BE2C (cell line): ENCODE results near the gene C5AR1.

Experiments used
- DNase-seq: peaks from one replicate; pipeline ENCODE4 v3.0.0-alpha.2; 2020
- H3K27me3 ChIP-seq: fragments of 250-450 bp; sonication (Bioruptor Pico); 2 replicates; pipeline ENCODE4 v1.5.1; 2020; ENCODE audit warnings: mild to moderate bottlenecking
- H3K36me3 ChIP-seq: fragments of 250-450 bp; sonication (Bioruptor Pico); 2 replicates; pipeline ENCODE4 v1.5.1; 2020; ENCODE audit warnings: mild to moderate bottlenecking
- H3K4me1 ChIP-seq: fragments of 250-450 bp; sonication (Bioruptor Pico); 2 replicates; pipeline ENCODE4 v1.5.1; 2020
- H3K4me3 ChIP-seq: 2 replicates; pipeline ENCODE4 v1.5.1; 2011; ENCODE audit warnings: low read depth, low read length
- H3K9me3 ChIP-seq: fragments of 250-450 bp; sonication (Bioruptor Pico); 2 replicates; pipeline ENCODE4 v1.5.1; 2020
- CTCF ChIP-seq: IDR thresholded peaks from 2 replicates; pipeline ENCODE4 v1.5.1; 2012; ENCODE audit warnings: mild to moderate bottlenecking, low read depth, low read length

Gene C5AR1

GRCh38 chr19:47268028-47268427, 41.6 kb upstream of the C5AR1 start:
- TF ChIP-seq CTCF: no peak
- Histone ChIP-seq H3K9me3 (no peaks in the 10 kb centered on the region), H3K4me3 (no peak overlapping the region), H3K36me3 (peaks cover 13% of the 10 kb centered on the region), H3K4me1 (no peaks in the 10 kb centered on the region), H3K27me3 (no peaks in the 10 kb centered on the region)
- no peak for DNase-seq

- Histone ChIP-seq H3K4me3 (no peak overlapping the region), H3K36me3 (peaks cover 13% of the 10 kb centered on the region), H3K4me1 (no peaks in the 10 kb centered on the region), H3K27me3 (no peaks in the 10 kb centered on the region), H3K9me3 (no peaks in the 10 kb centered on the region)
- DNase-seq: no peak
- no peak for TF ChIP-seq CTCF
Measured at GRCh38 chr19:47269596-47269995, 40.1 kb upstream of the C5AR1 start.

GRCh38 chr19:47270408-47270807, 39.3 kb upstream of the C5AR1 start:
- Histone ChIP-seq H3K36me3 (peaks cover 9% of the 10 kb centered on the region; the same call in 1 of the 2 replicates), H3K9me3 (no peaks in the 10 kb centered on the region), H3K4me1 (no peaks in the 10 kb centered on the region), H3K27me3 (no peaks in the 10 kb centered on the region), H3K4me3 (no peak overlapping the region)
- no peak for DNase-seq
- TF ChIP-seq CTCF: no peak

GRCh38 chr19:47271949-47272348, 37.7 kb upstream of the C5AR1 start:
- H3K27me3 ChIP-seq: no peaks in the 10 kb centered on the region
- peaks cover 6% of the 10 kb centered on the region; the same call in 1 of the 2 replicates for H3K36me3 ChIP-seq
- no peak overlapping the region for H3K4me3 ChIP-seq
- H3K4me1 ChIP-seq: no peaks in the 10 kb centered on the region
- H3K9me3 ChIP-seq: no peaks in the 10 kb centered on the region
- no peak for TF ChIP-seq CTCF
- DNase-seq: no peak

GRCh38 chr19:47272448-47273312, 37.0 kb upstream of the C5AR1 start:
- Histone ChIP-seq H3K9me3 (no peaks in the 10 kb centered on the region), H3K36me3 (peaks cover 6% of the 10 kb centered on the region; the same call in 1 of the 2 replicates), H3K27me3 (no peaks in the 10 kb centered on the region), H3K4me1 (no peaks in the 10 kb centered on the region), H3K4me3 (peak overlapping the region; percentile 70)
- TF ChIP-seq CTCF: no peak
- no peak for DNase-seq

GRCh38 chr19:47273313-47274070, 36.2 kb upstream of the C5AR1 start:
- Histone ChIP-seq H3K27me3 (no peaks in the 10 kb centered on the region), H3K36me3 (peaks cover 6% of the 10 kb centered on the region; the same call in 1 of the 2 replicates), H3K9me3 (no peaks in the 10 kb centered on the region), H3K4me1 (no peaks in the 10 kb centered on the region), H3K4me3 (peak overlapping the region; percentile 70)
- TF ChIP-seq CTCF: no peak
- peak; percentile 92 for DNase-seq
